GM21786 (cell line): ENCODE data around the gene MRPL3.

Source experiments
- ATAC-seq: cut with Tn5 transposase; IDR thresholded peaks from one replicate; pipeline ENCODE4 v1.9.1; 2021; ENCODE audit not compliant: unreplicated experiment

MRPL3 gene

DNA sequence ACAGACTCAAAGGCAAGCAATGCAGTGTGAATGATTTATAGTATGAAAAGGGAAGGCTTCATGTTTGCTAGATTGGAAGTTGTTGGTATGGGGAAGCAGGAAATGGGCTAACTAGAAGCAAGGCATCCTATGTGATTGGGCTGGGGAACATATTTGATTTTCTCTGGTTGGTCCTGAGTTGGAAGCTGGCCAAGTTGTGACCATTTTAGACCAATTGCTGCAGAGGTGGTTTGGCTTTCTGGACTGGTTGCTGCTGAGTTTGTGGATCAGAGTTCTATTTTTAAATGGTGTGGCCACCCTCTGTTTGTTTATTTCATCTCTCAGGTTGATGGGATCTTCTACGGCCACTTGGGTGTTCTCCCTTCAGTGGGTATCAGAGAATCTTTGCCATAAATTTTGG lies 81.5 kb downstream of the MRPL3 start:
- no peak for ATAC-seq

DNA sequence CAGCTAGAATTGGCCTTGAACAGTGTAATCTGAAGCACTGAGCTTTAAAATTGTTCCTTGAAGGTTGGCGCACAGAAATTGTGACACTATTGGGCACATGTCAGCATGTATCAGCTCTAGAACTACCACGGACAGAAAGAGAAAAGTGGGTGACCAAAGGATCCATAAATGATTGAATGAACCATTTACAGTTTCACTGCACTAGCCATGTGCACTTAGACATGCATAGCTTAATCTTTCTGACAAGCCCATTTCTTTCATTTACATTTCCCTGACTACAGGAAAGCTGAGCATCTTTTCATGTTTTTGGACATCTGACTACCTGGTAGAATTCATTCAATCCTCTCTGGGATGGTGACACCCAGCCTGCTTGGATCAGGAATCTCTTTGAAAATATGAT lies 85.0 kb downstream of the MRPL3 start:
- no peak for ATAC-seq
